Ascending aorta (tissue), 2 donors: ENCODE data around the gene RAB11FIP5. TPM values are rescaled to one million over a fixed set of nuclear protein-coding genes. Genes with fewer than 3 reads are reported as not detected.

Experiments
- DNase-seq, 2 donors: peaks; one replicate each; pipeline ENCODE4 v3.0.0-alpha.2; 2019; ENCODE audit warnings: low spot score in 2 of 2
- H3K27ac ChIP-seq, 2 donors: fragments of 200-600 bp; sonication (generic); one replicate each; pipeline ENCODE4 v1.5.1; 2016 to 2017; ENCODE audit warnings: mild to moderate bottlenecking in 1 of 2
- H3K27me3 ChIP-seq: fragments of 200-600 bp; sonication (generic); one replicate; pipeline ENCODE4 v1.5.1; 2017
- H3K36me3 ChIP-seq, 2 donors: fragments of 200-600 bp; sonication (generic); one replicate each; pipeline ENCODE4 v1.5.1; 2016
- H3K4me1 ChIP-seq, 2 donors: fragments of 200-600 bp; sonication (generic); one replicate each; pipeline ENCODE4 v1.5.1; 2016 to 2017; ENCODE audit warnings: mild to moderate bottlenecking in 1 of 2
- H3K4me3 ChIP-seq, 2 donors: fragments of 200-600 bp; sonication (generic); one replicate each; pipeline ENCODE4 v1.5.1; 2016 to 2017; ENCODE audit warnings: mild to moderate bottlenecking in 1 of 2
- H3K9me3 ChIP-seq, 2 donors: fragments of 200-600 bp; sonication (generic); one replicate each; pipeline ENCODE4 v1.5.1; 2016
- CTCF ChIP-seq, 3 experiments: fragments of 200-600 bp in 2 of 3; fragments of 450-650 bp in 1 of 3; sonication (generic) in 2 of 3; IDR thresholded peaks; one replicate each; pipeline ENCODE4 v1.5.1; 2016 to 2019; ENCODE audit warnings: antibody characterized with exemption in 3 of 3, mild to moderate bottlenecking in 1 of 3, moderate library complexity in 1 of 3
- intact Hi-C: fragments of 100-400 bp; cut with DNase I; formaldehyde crosslinking; loops from one replicate; pipeline ENCODE4 v1.15.1; 2023
- total RNA-seq: library from RNA; depleted of rRNA; stranded (reverse); fragments of >200 nt; gene quantifications from one replicate; pipeline ENCODE4 v1.1.0, GENCODE V29; 2016

The RAB11FIP5 gene
- total RNA-seq, 1 donor from 2014 or later: 95.3 TPM

DNA sequence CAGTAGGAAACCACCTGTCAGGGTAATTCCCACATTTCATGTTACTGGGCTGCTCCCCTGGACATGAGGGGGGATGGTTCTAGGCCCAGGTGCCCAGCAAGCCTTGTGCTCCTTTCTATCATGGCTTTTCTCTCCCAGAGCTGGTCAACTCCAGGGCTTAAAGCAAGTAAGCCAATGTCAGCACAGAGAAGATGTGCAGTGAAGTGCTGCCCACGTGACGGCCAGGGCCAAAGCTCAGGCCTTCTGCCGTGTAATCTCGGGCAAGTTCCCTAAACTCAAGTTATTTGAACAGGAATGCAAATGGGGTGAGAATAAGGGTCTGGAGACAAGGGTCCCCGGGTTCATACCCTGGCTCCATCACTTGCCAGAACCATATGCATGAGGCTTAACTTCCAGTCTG is 57.8 kb downstream of the RAB11FIP5 start:
- TF ChIP-seq CTCF (IDR thresholded peaks at IDR 0.05): no peak
- Histone ChIP-seq H3K4me3 (no peak overlapping the region), H3K9me3 (peaks cover 0 to 7% of the 10 kb centered on the region in 2 donors), H3K36me3 (peaks cover 17 to 27% of the 10 kb centered on the region in 2 donors), H3K27ac (no peak overlapping the region), H3K4me1 (no peaks in the 10 kb centered on the region), H3K27me3 (no peaks in the 10 kb centered on the region)
- intact Hi-C loops: no loop called here
- DNase-seq: peak in 1 of 2 donors; percentile 18

- Histone ChIP-seq H3K4me3 (no peak overlapping the region), H3K4me1 (no peaks in the 10 kb centered on the region), H3K27me3 (no peaks in the 10 kb centered on the region), H3K9me3 (peaks cover 0 to 7% of the 10 kb centered on the region in 2 donors), H3K27ac (no peak overlapping the region), H3K36me3 (peaks cover 17 to 26% of the 10 kb centered on the region in 2 donors)
- intact Hi-C loops: no loop called here
- peak in 1 of 2 donors; percentile 35 for DNase-seq
- no peak for TF ChIP-seq CTCF (IDR thresholded peaks at IDR 0.05)
Measured at GRCh38 chr2:73053316-73054114, 59.2 kb downstream of the RAB11FIP5 start.

DNA sequence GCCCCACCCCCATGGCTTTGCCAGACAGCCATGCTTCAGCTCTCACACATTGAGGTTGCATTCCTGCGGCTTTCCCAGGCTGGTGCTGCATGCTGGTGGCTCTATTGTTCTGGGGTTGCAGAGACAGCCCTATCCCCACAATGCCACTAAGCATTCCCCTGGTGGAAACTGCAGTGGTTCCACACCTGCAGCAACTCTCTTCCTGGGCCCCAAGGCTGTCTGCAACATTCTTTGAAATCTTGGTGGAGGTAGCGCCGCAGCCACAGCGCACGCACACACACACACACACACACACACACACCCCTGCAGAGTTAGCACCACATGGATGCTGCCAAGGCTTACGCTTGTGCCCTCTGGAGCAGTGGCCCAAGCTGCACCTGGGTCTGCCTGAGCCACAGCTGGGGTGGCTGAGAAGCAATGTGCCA is 62.6 kb downstream of the RAB11FIP5 start:
- TF ChIP-seq CTCF (IDR thresholded peaks at IDR 0.05): no peak
- Histone ChIP-seq H3K9me3 (no peaks in the 10 kb centered on the region), H3K27ac (no peak overlapping the region), H3K4me3 (no peak overlapping the region), H3K27me3 (no peaks in the 10 kb centered on the region), H3K36me3 (no peaks in the 10 kb centered on the region), H3K4me1 (no peaks in the 10 kb centered on the region)
- intact Hi-C loops: no loop called here
- peak in 1 of 2 donors; percentile 44 for DNase-seq

GRCh38 chr2:73043929-73044832 is 68.6 kb downstream of the RAB11FIP5 start:
- no peaks in the 10 kb centered on the region for H3K27me3 ChIP-seq
- TF ChIP-seq CTCF (IDR thresholded peaks at IDR 0.05): no peak
- intact Hi-C loops: no loop called here

GRCh38 chr2:73043276-73043675 is 69.5 kb downstream of the RAB11FIP5 start:
- DNase-seq: no peak
- Histone ChIP-seq H3K27ac (no peak overlapping the region), H3K4me3 (no peak overlapping the region), H3K27me3 (no peaks in the 10 kb centered on the region), H3K4me1 (no peaks in the 10 kb centered on the region), H3K36me3 (no peaks in the 10 kb centered on the region), H3K9me3 (no peaks in the 10 kb centered on the region)
- intact Hi-C loops: no loop called here
- no peak for TF ChIP-seq CTCF (IDR thresholded peaks at IDR 0.05)

More at GRCh38 chr2:73043929-73044832, 68.6 kb downstream of the RAB11FIP5 start:
- H3K9me3 ChIP-seq: no peaks in the 10 kb centered on the region
- H3K4me3 ChIP-seq: no peak overlapping the region
- peak in 1 of 2 donors; percentile 53 for DNase-seq
- H3K36me3 ChIP-seq: no peaks in the 10 kb centered on the region
- no peak overlapping the region for H3K27ac ChIP-seq
- H3K4me1 ChIP-seq: no peaks in the 10 kb centered on the region
